GM19025 (cell line): ENCODE data around the gene TENM4.

Experiments used
- ATAC-seq: cut with Tn5 transposase; IDR thresholded peaks from one replicate; pipeline ENCODE4 v1.9.1; 2021; ENCODE audit warnings: mild to moderate bottlenecking, low read depth, moderate library complexity; ENCODE audit not compliant: unreplicated experiment

TENM4 gene

GRCh38 chr11:79393362-79394043 lies 47.3 kb downstream of the TENM4 start:
- ATAC-seq = no peak

DNA sequence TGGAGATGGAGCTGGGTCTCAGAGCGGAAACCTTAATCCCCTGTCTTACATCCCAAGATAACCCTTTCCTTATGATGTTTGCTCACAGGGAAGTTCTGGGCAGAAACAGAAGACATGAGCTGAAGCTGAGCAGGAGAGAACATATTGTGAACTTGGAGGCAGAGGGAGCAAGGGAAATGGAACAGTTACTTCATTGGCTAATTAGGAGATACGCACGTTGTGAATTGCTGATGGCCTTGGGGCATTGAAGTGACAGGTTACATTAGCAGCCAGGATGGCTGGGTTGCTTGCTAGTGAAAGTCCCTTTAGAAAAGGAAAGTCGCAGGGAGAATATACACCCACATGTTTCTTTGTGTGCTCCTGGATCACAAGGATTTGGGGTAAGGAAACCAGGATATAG lies 48.7 kb downstream of the TENM4 start:
- ATAC-seq = no peak

- ATAC-seq = no peak
These were observed 49.9 kb downstream of the TENM4 start for GRCh38 chr11:79390923-79391322.

DNA sequence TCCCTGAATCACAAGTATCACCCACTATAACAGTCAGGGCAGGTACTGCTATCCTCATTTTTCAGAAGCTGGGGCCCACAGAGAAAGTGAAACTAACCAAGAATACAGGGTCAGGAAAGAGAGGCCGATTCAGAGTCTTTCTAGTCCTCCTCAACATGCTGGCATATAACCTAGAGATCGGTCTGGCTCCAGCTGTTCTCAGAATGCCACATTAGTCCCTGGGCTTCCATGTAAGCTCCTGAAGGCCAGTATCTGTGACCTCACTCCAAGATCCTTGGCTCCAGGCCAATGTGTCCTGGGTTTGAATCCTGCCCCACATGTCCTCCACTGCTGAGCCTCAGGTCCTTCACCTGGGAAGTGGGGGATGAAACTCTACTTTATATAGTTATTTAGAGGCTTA lies 50.4 kb downstream of the TENM4 start:
- no peak for ATAC-seq

GRCh38 chr11:79388201-79388600 lies 52.6 kb downstream of the TENM4 start:
- ATAC-seq = no peak

- no peak for ATAC-seq
These were observed 57.0 kb downstream of the TENM4 start for GRCh38 chr11:79383874-79384273.

- ATAC-seq = no peak
These were observed 58.4 kb downstream of the TENM4 start for GRCh38 chr11:79382301-79383050.

- no peak for ATAC-seq
These were observed 59.8 kb downstream of the TENM4 start for GRCh38 chr11:79381036-79381435.

DNA sequence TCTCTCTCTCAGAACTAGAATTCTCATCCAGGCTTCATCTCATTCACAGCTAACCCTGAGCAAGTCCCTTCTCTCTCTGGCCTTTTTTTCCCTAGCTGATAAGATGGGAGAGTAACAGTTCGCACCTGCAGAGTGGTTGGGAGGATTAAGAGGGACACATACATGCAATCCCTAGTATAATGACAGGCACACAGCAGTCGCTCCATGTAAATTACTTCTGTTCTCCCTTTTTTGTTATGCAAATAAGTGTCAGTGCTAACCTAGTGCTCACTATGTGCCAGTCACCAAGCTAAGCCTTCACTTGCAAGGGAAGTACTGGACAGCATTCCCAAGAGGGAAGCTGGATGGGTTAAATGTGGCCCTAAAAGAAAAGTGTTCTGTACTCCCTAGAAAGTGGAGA lies 63.4 kb downstream of the TENM4 start:
- no peak for ATAC-seq

- no peak for ATAC-seq
These were observed 64.8 kb downstream of the TENM4 start for GRCh38 chr11:79375818-79376550.

GRCh38 chr11:79374727-79375126 lies 66.1 kb downstream of the TENM4 start:
- no peak for ATAC-seq

DNA sequence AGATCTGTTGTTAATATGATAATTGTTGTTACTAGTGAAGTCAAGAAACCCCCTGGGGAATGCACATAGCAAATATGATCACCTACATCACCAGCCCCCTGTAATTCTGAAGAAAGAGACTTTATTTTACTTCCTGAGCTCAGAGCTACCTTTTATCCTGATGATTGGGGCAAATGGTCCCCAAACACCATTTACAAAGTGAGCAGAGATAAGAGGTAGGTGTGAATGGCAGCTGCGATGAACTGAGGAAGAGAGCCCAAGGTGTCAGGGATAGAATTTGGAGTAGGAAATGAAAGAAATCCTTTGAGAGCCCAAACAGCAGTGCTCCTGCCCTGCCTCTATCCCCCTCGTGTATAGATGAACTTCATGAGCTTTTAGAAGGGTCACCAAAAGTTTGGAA lies 69.1 kb downstream of the TENM4 start:
- ATAC-seq = no peak

DNA sequence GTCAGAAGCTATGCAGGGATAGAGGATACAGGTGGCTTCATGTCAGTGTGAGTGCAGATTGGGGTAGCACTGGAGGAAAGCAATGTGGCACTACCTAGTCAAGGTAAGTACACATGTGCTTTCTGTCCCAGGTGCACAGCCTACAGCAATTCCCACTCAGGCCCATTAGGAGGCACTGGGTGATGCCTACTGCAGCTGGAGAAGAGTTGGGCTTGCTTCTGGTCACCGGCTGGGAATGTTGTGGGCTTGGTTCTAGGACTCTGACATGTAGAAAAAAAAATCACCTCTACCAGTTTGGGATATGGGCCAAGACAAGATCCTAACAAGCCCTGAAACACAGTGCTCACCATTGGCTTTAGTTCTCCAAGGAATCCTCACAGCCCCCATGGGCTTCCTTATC lies 69.7 kb downstream of the TENM4 start:
- ATAC-seq = no peak

DNA sequence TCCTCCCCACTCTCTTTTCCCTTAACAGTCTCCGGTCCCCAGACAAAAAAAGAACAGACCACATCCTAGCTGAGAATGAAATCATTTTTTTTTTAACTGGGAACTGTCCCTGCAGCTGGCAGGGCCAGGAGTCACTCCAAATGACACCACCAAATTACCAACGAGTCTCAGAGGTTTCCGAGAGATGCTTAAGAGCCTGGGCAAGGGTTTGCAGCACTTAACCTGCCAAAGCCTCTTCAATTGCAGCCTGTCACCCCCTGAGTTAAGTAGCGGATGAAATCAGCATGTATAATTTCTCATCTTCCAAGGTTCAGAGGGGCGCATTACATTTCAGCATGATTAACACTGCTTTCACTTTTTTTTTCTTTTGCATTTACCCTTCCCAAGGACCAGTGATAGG lies 71.8 kb downstream of the TENM4 start:
- no peak for ATAC-seq

DNA sequence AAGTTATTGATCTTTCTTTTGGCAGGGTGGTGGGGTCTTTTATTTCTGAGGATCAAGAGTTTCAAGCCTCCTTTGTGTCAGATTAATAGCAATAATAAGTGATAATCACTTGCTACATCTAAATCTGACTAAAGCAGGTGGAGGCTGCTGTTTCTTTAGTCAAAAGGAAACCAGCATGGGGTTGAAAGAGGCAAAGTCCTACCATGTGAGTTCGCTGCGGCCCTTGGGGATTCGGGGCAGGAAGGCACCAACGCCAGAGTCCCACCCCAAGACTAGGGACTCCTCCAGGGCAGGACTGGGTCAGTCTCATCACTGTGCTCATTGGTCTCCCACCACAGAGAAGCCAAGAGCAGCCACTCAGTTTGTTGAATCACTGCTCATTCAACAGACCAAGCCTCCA lies 73.0 kb downstream of the TENM4 start:
- peak; percentile 53 for ATAC-seq

GRCh38 chr11:79366218-79366617 lies 74.6 kb downstream of the TENM4 start:
- no peak for ATAC-seq

- ATAC-seq = no peak
These were observed 76.9 kb downstream of the TENM4 start for GRCh38 chr11:79363861-79364378.

DNA sequence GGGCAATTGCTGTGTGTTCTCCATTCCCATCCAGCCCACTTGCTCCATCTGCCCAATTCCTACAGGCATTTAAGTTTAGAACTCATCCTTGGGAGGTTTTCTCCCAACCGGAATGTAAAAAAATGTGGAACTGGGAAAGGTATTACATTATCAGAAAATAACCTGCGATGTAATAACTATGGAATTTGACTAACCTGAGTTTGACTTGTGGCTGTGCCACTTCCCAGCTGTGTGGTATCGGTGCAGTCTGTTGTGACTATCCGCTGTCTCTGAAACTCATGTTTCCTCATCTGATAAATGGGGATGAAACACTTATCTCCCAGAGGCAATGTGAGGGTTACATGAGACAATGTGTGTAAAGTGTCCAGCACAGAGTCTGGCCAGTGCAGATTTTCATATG lies 77.6 kb downstream of the TENM4 start:
- ATAC-seq = no peak

- ATAC-seq = no peak
These were observed 78.0 kb downstream of the TENM4 start for GRCh38 chr11:79362821-79363220.

DNA sequence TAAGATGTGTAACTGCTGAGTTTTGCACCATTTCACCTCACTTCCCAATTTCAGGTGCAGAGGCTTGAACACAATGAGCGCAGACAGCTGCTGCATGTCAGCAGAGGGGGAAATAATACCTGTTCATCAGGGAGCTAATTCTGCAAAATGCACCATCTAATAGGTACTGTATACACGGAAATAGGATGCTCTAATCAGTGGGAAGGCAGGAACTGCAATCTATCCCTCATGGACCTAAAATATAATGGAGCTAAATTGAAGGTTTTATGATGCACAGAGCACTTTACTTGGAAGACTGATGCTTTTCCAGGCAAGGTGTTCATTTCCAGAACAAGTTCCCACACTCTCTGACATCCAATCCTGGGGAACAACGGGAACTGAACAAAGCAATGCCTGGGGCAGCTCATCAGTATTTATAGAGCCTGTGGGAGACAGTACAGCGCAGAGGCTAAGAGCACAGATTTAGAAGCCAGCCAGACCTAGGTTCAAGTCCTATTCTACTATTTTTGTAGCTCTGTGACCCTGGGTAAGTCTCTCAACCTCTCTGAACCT lies 78.5 kb downstream of the TENM4 start:
- no peak for ATAC-seq

- ATAC-seq = no peak
These were observed 82.6 kb downstream of the TENM4 start for GRCh38 chr11:79358258-79358657.
